Testis (tissue), 2 donors: ENCODE results near the gene DEK.
"Not testable (repeated sequence)": the region's sequence is repeated elsewhere in the genome, so short reads cannot be mapped to it uniquely, and the experiment has no call there.

Experiments
- POLR2A ChIP-seq: fragments of 450-650 bp; IDR thresholded peaks from one replicate; pipeline ENCODE4 v1.6.1; 2017; ENCODE audit warnings: antibody characterized with exemption, mild to moderate bottlenecking, moderate library complexity
- TF ChIP-seq, protein P1 (sequence below), 3 experiments: fragments of 450-650 bp in 2 of 3; fragments of 200-600 bp in 1 of 3; sonication (generic) in 1 of 3; IDR thresholded peaks; one replicate each; pipeline ENCODE4 v1.5.1; 2016 to 2019; ENCODE audit warnings: antibody characterized with exemption in 3 of 3, mild to moderate bottlenecking in 2 of 3, moderate library complexity in 1 of 3

- TF ChIP-seq, protein P1, sequence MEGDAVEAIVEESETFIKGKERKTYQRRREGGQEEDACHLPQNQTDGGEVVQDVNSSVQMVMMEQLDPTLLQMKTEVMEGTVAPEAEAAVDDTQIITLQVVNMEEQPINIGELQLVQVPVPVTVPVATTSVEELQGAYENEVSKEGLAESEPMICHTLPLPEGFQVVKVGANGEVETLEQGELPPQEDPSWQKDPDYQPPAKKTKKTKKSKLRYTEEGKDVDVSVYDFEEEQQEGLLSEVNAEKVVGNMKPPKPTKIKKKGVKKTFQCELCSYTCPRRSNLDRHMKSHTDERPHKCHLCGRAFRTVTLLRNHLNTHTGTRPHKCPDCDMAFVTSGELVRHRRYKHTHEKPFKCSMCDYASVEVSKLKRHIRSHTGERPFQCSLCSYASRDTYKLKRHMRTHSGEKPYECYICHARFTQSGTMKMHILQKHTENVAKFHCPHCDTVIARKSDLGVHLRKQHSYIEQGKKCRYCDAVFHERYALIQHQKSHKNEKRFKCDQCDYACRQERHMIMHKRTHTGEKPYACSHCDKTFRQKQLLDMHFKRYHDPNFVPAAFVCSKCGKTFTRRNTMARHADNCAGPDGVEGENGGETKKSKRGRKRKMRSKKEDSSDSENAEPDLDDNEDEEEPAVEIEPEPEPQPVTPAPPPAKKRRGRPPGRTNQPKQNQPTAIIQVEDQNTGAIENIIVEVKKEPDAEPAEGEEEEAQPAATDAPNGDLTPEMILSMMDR (IDR thresholded peaks at IDR 0.05) = not testable (repeated sequence)
- not testable (repeated sequence) for TF ChIP-seq POLR2A
These were observed 45.7 kb upstream of the DEK start for GRCh38 chr6:18310010-18310409.
